K562 (cell line): ENCODE measurements around the gene KDM2A. TPM values are rescaled to one million over a fixed set of nuclear protein-coding genes. Genes with fewer than 3 reads are reported as not detected.
A peak's percentile ranks its signal among the peaks of the same experiment; 100 is the strongest.

Experiments
- ATF7 ChIP-seq: fragments of 450-650 bp; IDR thresholded peaks from 2 replicates; pipeline ENCODE4 v1.7.1; 2014; ENCODE audit warnings: mild to moderate bottlenecking, moderate library complexity
- E2F6 ChIP-seq, 2 experiments: IDR thresholded peaks; 2 replicates each; pipeline ENCODE4 v1.6.1; 2011; ENCODE audit warnings: borderline replicate concordance in 1 of 2, control low read depth in 1 of 2, low read depth in 1 of 2, low read length in 1 of 2, mild to moderate bottlenecking in 1 of 2, mixed read lengths in 1 of 2, moderate library complexity in 1 of 2; ENCODE audit not compliant: insufficient read depth in 1 of 2, insufficient read length in 1 of 2, poor library complexity in 1 of 2, severe bottlenecking in 1 of 2; ENCODE audit errors: extremely low read depth in 1 of 2
- KAT8 ChIP-seq: fragments of 450-650 bp; IDR thresholded peaks from 2 replicates; pipeline ENCODE4 v1.6.1; 2016; ENCODE audit warnings: low read depth, mild to moderate bottlenecking
- MBD1 ChIP-seq: fragments of 250-450 bp; sonication (Bioruptor Pico); IDR thresholded peaks from 2 replicates; pipeline ENCODE4 v1.8.0; 2022; ENCODE audit warnings: inconsistent platforms
- MCM7 ChIP-seq, 2 experiments: fragments of 450-650 bp; IDR thresholded peaks; 2 replicates each; pipeline ENCODE4 v1.6.1; 2016 to 2018
- MXI1 ChIP-seq: IDR thresholded peaks from 2 replicates; pipeline ENCODE4 v1.6.1; 2011; ENCODE audit warnings: low read depth, mild to moderate bottlenecking, improper control_type of control experiment, low read length
- MYBL2 ChIP-seq, 2 experiments: fragments of 450-650 bp in 1 of 2; sonication (generic) in 1 of 2; formaldehyde crosslinking in 1 of 2; IDR thresholded peaks; 2 replicates each; pipeline versions ENCODE4 v1.6.1 to v1.8.1; 2017 to 2022; ENCODE audit warnings: borderline replicate concordance in 1 of 2, inconsistent platforms in 1 of 2, low read depth in 1 of 2, mild to moderate bottlenecking in 1 of 2, missing genetic modification reagents in 1 of 2, moderate library complexity in 1 of 2
- PHB ChIP-seq: fragments of 250-450 bp; sonication (Bioruptor Pico); IDR thresholded peaks from 2 replicates; pipeline ENCODE4 v1.5.0; 2021
- PKNOX1 ChIP-seq: fragments of 450-650 bp; IDR thresholded peaks from 2 replicates; pipeline ENCODE4 v1.6.1; 2016
- SAFB2 ChIP-seq: fragments of 200-400 bp; formaldehyde crosslinking; IDR thresholded peaks from 2 replicates; pipeline ENCODE4 v1.6.1; 2018; ENCODE audit warnings: borderline replicate concordance, low read length, low read depth, moderate library complexity; ENCODE audit not compliant: severe bottlenecking
- ZNF3 ChIP-seq: fragments of 250-450 bp; sonication (Bioruptor Pico); IDR thresholded peaks from 2 replicates; pipeline ENCODE4 v1.5.0; 2021; ENCODE audit warnings: mild to moderate bottlenecking, moderate library complexity
- ZNF408 ChIP-seq: fragments of 250-450 bp; sonication (Bioruptor Pico); IDR thresholded peaks from 2 replicates; pipeline ENCODE4 v1.4.0; 2020; ENCODE audit warnings: low read depth, mild to moderate bottlenecking, moderate library complexity
- ZNF561 ChIP-seq: fragments of 450-650 bp; formaldehyde crosslinking; conservative IDR thresholded peaks from 2 replicates; pipeline ENCODE4 v1.4.0; 2020; ENCODE audit warnings: mild to moderate bottlenecking, moderate library complexity
- polyA plus RNA-seq, 8 experiments: library from polyadenylated mRNA; depleted of rRNA in 4 of 8; stranded (reverse) in 5 of 8; unstranded in 3 of 8; fragments of >200 nt; fragmentation: Nextera tagmentation in 2 of 8; fragmentation: Illumina TruSeq in 1 of 8; extraction: Ambion mirVana in 2 of 8; extraction: Trizol in 1 of 8; gene quantifications; 2 replicates each; pipeline versions ENCODE4 v1.2.1 to v1.2.3, GENCODE V29; 2011 to 2014; ENCODE audit warnings: inconsistent platforms in 1 of 8, missing spikeins in 1 of 8
- total RNA-seq, 7 experiments: library from RNA; depleted of rRNA in 6 of 7; stranded (reverse); fragments of >200 nt in 6 of 7; fragmentation: Illumina TruSeq in 2 of 7; extraction: Trizol in 2 of 7; gene quantifications; 2 replicates each; pipeline versions ENCODE4 v1.2.1 to v1.2.3, GENCODE V29; 2011 to 2021; ENCODE audit warnings: low replicate concordance in 1 of 7
- TF ChIP-seq, protein P1 (sequence below), 2 experiments: fragments of 450-650 bp in 1 of 2; IDR thresholded peaks; 2 replicates each; pipeline ENCODE4 v1.6.1; 2011 to 2017; ENCODE audit warnings: low read depth in 2 of 2, antibody characterized with exemption in 1 of 2, borderline replicate concordance in 1 of 2, low read length in 1 of 2, mild to moderate bottlenecking in 1 of 2, mixed read lengths in 1 of 2; ENCODE audit not compliant: control insufficient read depth in 1 of 2
- TF ChIP-seq, protein P2 (sequence below): fragments of 450-650 bp; formaldehyde crosslinking; IDR thresholded peaks from 2 replicates; pipeline ENCODE4 v1.4.0; 2020; ENCODE audit warnings: mild to moderate bottlenecking, mixed read lengths

KDM2A gene
- total and polyA plus RNA-seq, 9 of the 15 experiments (the other 6 are each of a cell fraction or from before 2014, with no cell fraction given) = 5.0 to 39.3 (median 21.3) TPM

- TF ChIP-seq ZNF3 = no peak
- no peak for TF ChIP-seq SAFB2
- peak; percentile 74 to 83 for TF ChIP-seq E2F6 (IDR thresholded peaks at IDR 0.05; ENCODE audit: borderline replicate concordance in 1 of 2, extremely low read depth in 1 of 2, insufficient read depth in 1 of 2, insufficient read length in 1 of 2, low read depth in 1 of 2, low read length in 1 of 2, poor library complexity in 1 of 2, severe bottlenecking in 1 of 2)
- no peak for TF ChIP-seq MXI1
- TF ChIP-seq, protein P1, sequence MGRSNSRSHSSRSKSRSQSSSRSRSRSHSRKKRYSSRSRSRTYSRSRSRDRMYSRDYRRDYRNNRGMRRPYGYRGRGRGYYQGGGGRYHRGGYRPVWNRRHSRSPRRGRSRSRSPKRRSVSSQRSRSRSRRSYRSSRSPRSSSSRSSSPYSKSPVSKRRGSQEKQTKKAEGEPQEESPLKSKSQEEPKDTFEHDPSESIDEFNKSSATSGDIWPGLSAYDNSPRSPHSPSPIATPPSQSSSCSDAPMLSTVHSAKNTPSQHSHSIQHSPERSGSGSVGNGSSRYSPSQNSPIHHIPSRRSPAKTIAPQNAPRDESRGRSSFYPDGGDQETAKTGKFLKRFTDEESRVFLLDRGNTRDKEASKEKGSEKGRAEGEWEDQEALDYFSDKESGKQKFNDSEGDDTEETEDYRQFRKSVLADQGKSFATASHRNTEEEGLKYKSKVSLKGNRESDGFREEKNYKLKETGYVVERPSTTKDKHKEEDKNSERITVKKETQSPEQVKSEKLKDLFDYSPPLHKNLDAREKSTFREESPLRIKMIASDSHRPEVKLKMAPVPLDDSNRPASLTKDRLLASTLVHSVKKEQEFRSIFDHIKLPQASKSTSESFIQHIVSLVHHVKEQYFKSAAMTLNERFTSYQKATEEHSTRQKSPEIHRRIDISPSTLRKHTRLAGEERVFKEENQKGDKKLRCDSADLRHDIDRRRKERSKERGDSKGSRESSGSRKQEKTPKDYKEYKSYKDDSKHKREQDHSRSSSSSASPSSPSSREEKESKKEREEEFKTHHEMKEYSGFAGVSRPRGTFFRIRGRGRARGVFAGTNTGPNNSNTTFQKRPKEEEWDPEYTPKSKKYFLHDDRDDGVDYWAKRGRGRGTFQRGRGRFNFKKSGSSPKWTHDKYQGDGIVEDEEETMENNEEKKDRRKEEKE (IDR thresholded peaks at IDR 0.05; ENCODE audit: borderline replicate concordance in 1 of 2, control insufficient read depth in 1 of 2, low read depth in 2 of 2, low read length in 1 of 2) = no peak
- TF ChIP-seq MBD1 = no peak
- no peak for TF ChIP-seq ZNF561 (CRISPR knock-in tag)
- TF ChIP-seq ATF7 = 0 out of 2 replicates have a peak, but pooled peaks have one; percentile 54
- no peak for TF ChIP-seq KAT8
- no peak for TF ChIP-seq ZNF408 (CRISPR knock-in tag)
- TF ChIP-seq PHB = 0 out of 2 replicates have a peak, but pooled peaks have one; percentile 32
- TF ChIP-seq, protein P2, sequence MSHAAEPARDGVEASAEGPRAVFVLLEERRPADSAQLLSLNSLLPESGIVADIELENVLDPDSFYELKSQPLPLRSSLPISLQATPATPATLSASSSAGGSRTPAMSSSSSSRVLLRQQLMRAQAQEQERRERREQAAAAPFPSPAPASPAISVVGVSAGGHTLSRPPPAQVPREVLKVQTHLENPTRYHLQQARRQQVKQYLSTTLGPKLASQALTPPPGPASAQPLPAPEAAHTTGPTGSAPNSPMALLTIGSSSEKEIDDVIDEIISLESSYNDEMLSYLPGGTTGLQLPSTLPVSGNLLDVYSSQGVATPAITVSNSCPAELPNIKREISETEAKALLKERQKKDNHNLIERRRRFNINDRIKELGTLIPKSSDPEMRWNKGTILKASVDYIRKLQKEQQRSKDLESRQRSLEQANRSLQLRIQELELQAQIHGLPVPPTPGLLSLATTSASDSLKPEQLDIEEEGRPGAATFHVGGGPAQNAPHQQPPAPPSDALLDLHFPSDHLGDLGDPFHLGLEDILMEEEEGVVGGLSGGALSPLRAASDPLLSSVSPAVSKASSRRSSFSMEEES (CRISPR knock-in tag) = no peak
- no peak for TF ChIP-seq PKNOX1
- no peak for TF ChIP-seq MYBL2 (IDR thresholded peaks at IDR 0.05; ENCODE audit: low read depth)
- no peak for TF ChIP-seq MYBL2 (CRISPR knock-in tag; IDR thresholded peaks at IDR 0.05; ENCODE audit: borderline replicate concordance)
- no peak for TF ChIP-seq MCM7 (IDR thresholded peaks at IDR 0.05)
Observed at GRCh38 chr11:67288452-67289225, 169.6 kb downstream of the KDM2A start (continued).
